ENCODE results near the gene SCN2A. TPM values are rescaled to one million over a fixed set of nuclear protein-coding genes. Genes with fewer than 3 reads are reported as not detected.
"Not testable (repeated sequence)": the region's sequence is repeated elsewhere in the genome, so short reads cannot be mapped to it uniquely, and the experiment has no call there.

The SCN2A gene
- total RNA-seq, 1 donor from 2014 or later, result 0.56 TPM

DNA sequence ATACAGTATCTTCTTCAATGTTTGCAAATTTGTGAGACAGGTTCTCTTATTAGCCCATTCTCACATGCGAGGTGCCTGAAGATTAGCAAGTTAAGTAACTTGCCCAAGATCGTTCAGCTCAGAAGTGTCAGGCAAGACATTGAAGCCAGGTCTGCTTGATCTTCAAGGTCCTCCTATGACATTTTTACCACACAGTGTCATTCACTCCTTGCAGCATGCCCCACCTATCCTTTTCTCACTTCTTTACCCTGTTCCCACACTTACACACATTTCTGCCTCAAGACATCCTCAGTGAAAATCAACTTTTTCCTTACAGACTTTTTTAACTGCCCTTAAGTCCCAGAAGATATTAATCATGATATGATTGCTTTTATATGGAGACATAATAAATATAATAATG lies 73.8 kb downstream of the SCN2A start:
- DNase-seq (ENCODE audit: low read depth), result no peak

DNA sequence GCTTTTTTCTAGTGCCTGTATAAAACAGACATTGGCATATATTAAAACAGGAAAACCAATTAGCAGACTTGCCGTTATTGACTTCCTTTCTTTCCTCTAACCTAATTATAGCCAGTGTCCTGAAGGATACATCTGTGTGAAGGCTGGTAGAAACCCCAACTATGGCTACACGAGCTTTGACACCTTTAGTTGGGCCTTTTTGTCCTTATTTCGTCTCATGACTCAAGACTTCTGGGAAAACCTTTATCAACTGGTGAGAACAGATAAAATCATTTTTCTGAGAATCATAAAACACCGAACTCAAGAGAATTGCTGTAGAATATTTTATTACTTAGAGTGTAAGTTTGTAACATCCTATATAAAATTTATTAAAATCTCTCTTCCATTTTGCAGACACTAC lies 74.3 kb downstream of the SCN2A start:
- DNase-seq (ENCODE audit: low read depth), result no peak

DNA sequence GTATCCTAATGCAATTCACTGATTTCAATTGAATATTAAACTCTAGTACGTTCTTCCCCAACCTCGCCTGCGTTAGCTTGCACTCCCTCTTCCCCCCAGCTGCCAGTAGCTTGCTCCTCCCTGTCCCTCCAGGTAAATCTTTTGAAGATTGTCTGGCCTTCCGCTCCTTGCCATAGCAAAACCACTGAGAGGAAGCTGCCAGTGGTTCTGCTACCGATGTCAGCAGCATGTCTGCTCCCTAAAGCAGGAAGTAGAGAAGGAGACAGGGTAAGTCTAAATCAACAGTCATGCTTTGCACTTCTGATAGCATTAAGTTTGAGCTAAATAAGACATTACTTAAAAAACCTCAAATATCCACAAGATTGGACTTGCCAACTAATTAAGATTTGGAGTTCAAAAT lies 89.1 kb downstream of the SCN2A start:
- DNase-seq (ENCODE audit: low read depth), result no peak

DNA sequence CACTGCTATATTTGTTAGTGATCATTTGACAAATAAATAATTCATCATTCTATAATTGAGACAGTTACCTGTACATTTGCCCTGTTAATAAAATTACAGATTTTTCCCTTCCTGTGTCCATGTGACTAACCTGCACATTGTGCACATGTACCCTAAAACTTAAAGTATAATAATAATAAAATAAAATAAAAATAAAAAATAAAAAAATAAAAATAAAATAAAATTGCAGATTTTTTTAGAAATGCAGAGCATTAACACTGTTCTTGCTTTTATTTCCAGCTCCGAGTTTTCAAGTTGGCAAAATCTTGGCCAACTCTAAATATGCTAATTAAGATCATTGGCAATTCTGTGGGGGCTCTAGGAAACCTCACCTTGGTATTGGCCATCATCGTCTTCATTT lies 105.1 kb downstream of the SCN2A start:
- DNase-seq (ENCODE audit: low read depth), result not testable (repeated sequence)

DNA sequence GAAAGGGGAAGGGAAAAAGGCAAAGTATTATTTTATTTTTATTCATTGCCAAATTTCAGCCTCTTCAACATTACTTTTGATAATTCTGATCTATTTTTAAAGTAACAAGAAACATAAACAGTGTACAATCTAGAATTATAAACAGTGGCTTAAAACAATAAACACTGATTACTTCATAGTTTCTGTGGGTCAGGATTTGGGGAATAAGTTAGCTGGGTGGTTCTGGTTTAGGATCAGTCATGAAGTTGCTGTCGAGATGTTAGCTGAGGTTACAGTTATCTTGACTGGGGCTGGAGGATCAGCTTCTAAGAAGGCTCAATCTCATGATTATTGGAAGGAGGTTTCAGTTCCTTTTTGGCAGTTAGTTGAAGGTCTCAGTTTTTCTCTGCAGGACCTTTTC lies 109.2 kb downstream of the SCN2A start:
- no peak for DNase-seq (ENCODE audit: low read depth)

DNA sequence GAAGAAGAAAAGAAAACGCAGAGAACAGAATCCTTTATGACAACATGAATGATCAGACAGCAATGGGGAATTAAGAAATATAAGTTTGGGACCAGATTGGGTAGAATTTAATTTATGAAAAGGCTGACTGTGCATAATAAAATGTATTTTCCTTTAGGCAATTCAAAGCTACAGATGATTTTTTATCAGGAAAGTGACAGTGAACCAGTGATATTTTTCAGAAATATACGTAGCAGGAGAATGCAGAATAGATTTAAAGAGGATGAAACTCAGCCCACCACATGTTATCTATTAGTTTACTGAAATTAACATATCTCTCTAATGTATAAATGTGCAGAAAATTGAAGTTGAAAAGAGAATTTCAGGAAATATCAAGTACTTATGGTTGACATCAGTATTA lies 110.0 kb downstream of the SCN2A start:
- no peak for DNase-seq (ENCODE audit: low read depth)

DNA sequence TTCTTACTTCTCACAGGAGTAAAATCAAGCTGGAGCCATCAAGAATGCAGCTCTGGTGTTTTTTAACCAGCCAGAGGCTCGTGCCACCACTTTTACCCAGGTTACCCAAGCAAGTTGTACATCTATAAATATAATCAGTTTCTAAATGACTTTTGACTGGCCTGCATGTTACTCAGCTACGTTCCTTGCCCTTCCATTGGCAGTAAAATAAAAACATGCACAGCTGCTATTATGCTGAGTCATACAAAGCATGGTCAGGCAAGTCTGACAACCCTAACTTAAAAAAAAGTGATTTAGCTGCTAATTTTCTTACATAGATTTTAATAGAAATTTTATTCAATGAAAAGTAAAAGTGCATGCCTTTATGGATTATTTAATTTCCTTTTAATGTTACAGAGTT lies 118.5 kb downstream of the SCN2A start:
- DNase-seq (ENCODE audit: low read depth), result peak; percentile 77

DNA sequence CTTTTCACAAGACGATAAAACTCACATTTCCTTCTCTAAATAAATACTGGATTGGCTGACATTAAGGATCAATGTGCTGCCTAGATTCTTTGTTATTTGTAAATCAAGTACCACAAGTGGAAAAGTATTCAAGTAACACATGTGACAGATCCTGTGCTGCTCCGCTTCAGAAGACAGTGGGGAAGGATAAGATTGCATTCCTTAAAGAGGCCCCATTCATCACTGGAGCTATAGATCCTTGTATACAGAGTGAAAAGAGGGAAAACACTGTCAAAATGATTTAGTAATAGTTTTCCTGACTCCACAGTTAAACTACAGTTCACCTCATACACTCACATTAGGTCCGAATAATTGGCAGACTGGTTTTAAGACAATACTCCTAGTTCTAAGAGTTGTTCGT lies 122.3 kb downstream of the SCN2A start:
- no peak for DNase-seq (ENCODE audit: low read depth)

DNA sequence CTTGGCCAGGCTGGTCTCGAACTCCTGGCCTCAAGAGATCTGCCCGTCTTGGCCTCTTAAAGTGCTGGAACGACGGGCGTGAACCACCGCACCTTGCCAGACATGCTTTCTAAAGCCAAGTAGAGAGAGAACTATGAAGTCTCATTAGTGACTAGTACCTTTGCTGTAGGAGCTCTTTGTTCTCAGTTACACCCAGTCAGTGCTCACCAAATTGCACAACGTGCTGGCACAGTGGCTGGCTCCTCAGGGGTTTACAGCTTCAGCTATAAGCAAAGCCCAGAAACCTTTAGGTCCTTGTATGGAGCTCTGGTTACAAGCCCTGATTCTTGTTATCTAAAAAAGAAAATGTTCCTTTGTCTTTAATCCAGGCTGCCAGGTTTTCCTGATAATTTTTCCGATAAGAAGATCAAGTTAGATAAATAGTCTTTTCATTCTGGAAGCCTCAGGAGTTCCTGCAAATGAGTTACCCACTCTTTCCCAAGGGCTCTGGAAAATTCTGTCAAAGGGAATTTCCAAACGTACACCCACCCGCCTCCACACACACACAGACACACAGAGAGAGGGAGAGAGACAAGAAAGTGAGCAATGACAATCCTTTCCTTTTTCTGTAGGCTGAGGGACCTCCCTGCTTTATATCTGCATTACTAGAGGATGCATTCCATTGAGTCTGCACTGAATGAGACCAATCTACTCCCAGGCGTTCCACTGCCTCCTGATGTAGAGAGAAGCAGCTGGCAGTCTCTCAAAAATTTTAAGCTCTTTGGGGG lies 130.1 kb downstream of the SCN2A start:
- DNase-seq (ENCODE audit: low read depth), result no peak

DNA sequence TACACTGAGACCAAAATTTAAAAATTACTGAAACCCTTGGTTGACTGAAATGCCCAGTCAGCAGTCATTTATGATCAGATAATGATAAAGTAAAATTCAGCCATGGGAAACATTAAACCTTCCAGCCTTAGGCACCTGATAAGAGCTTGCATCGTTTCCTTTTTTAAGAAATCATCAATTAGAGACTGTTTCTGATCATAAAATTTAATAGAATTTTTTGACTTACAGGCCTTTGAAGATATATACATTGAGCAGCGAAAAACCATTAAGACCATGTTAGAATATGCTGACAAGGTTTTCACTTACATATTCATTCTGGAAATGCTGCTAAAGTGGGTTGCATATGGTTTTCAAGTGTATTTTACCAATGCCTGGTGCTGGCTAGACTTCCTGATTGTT lies 130.7 kb downstream of the SCN2A start:
- DNase-seq (ENCODE audit: low read depth), result no peak

DNA sequence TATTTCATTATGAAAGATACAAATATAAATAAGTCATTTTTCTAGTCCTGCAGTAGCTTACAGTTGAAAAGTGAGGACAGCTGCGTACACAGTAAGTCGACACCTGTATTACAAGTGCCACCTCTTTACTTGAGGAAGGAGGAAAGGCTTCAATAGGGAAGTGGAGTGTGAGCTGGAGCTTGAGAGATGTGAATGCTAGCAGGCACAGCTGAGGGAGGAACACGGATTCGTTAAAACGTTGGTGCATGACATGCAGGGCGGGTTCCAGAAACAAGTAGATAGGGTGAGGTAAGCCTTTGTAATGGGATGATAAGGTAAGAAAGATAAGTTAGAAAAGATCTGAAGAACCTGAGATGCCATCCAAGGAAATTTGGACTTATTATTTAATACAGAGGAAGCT lies 132.1 kb downstream of the SCN2A start:
- peak; percentile 29 for DNase-seq (ENCODE audit: low read depth)

DNA sequence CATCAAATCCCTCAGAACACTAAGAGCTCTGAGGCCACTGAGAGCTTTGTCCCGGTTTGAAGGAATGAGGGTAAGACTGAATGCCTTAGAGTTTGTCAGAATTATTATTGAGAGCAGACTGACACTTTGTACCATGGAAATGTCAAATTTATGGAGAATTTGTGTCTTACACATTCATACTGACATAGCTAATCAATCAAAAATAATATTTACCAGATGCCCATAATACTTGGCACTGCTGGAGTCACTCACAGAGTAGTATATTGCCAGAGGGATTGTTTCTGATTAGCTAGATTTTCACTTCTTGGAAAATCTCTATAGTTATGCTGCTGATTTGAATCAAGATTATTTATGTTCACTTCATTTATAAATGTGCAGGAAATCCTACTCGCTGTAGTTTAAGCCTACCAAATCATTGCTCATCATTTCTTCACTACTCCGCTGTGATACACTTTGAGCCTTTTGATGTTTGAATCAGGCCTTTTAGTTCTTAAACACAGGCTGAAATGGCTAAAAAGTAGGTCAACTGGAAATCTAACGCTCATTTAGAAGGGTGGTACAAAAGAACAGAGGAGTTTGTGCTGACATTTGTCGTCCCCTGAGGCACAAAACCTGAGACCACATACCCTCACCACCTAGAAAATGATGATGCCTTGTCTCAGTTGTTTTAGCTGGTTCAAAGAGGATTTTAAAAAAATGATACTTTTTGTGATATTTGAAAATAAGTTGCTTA lies 134.2 kb downstream of the SCN2A start:
- no peak for DNase-seq (ENCODE audit: low read depth)

DNA sequence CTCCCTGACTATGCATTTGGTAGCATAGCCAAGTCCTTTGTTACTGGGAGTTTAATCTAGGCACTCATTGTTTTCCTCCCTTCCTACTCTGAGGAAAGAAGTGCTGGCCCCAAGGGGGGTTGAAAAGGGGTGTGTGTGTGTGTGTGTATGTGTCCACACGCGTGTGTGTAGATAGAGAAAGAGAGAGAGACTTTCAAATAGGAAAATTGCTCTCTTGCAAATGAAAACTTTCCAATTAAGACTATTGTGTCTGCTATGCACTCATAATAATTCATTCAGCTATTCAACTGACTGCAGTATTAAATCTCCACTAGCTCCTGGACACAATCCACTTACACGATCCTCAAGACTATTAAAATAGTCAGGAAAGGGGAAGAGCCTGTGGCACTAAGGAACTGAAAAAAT lies 137.4 kb downstream of the SCN2A start:
- no peak for DNase-seq (ENCODE audit: low read depth)

DNA sequence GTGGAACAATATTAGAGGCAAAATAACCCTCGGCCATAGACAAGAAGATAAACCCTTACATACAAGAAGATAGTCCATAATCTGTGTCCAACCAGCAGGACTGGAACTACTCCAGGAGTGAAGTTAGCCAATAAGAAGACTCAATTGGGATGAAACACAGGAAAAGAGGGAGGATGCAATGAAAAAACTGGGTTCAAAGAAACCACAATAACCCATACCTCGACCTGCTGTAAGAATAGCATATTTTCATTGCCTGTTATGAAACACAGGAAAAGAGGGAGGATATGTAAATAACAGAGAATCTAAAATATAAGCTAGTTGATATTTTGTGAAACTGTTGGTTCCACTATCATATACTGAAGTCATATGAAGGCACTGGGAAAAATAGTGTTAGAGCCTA lies 143.1 kb downstream of the SCN2A start:
- DNase-seq (ENCODE audit: low read depth), result no peak

DNA sequence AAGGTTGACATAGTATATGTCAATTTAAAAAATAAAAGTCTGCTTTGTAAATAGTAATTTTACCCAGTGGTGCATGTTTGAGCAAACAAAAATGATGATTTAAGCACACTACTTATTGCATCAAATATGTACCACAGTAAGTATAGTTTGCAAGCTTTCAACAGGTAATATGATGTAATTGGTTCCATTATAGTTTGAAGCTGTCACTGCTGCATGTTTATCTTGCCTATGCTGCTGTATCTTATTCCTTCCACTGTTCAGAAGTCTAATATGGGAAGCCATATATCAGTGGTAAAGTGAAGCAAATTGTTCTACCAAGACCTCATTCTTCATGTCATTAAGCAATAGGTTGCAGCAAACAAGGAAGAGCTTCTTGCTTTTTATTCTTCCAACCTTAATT lies 151.7 kb downstream of the SCN2A start:
- no peak for DNase-seq (ENCODE audit: low read depth)

DNA sequence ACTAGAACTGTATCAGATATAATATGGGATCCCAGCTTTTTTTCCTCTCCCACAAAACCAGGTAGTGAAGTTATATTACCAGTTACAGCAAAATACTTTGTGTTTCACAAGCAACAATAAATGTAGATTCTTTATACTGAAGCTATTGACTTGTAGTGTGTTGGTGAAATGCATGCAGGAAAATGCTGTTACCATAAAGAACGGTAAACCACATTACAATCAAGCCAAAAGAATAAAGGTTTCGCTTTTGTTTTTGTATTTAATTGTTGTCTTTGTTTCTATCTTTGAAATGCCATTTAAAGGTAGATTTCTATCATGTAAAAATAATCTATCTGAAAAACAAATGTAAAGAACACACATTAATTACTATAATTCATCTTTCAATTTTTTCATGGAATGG lies 152.6 kb downstream of the SCN2A start:
- DNase-seq (ENCODE audit: low read depth), result no peak

DNA sequence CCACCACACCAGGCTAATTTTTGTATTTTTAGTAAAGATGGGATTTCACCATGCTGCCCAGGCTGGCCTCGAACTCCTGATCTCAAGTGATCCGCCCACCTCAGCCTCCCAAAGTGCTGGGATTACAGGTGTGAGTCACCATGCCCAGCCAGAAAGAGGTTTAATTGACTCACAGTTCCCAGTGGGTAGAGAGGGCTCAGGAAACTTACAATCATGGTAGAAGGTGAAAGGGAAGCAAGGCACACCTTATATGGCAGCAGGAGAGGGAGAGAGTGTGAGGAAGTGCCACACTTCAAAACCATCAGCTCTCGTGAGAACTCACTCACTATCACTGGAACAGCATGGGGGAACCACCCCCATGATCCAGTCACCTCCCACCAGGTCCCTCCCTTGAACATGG lies 159.4 kb downstream of the SCN2A start:
- not testable (repeated sequence) for DNase-seq (ENCODE audit: low read depth)

DNA sequence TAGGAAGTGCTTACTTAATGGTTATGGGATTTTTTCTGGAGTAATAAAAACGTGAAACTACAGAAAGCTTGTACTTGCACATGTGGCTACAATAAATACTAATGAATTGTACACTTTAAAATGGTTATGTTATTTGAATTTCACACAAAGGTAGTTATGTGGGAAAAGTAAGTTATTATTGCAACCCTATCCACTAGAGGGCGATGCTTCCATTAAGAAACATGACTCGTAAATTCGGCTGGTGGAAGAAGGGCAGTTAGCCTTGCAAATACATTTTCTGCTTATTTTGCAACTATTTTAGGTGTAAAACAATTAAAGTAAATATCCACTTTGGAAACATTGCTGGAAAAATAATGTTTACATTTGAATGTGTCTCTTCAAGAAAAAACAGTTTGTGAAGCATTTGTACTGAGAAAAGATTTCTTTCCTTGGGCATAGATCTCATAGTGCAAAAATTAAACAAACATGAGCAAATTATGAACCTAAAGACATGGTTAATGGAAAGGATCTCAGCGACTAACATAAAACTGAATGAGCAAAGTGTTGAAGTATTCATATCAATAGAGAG lies 162.2 kb downstream of the SCN2A start:
- DNase-seq (ENCODE audit: low read depth), result peak; percentile 75

DNA sequence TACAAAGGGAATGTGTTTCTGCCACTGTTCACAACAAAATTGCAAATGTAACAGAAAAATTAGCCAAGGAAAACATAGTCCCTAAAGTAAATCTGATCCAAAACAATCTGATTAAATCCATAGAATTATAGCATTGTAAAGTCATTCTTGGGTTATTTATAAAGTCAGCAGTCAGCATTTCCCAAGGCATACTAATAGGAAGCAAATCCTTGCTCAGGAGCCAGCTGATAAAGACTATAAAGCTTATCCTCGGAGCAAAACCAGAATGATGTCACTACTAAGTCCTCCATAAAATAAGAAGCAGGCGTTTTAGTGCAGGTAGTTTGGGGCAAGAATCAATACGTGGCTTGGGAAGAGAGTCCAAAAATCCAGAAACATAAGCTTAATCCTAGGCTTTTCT lies 162.9 kb downstream of the SCN2A start:
- no peak for DNase-seq (ENCODE audit: low read depth)

DNA sequence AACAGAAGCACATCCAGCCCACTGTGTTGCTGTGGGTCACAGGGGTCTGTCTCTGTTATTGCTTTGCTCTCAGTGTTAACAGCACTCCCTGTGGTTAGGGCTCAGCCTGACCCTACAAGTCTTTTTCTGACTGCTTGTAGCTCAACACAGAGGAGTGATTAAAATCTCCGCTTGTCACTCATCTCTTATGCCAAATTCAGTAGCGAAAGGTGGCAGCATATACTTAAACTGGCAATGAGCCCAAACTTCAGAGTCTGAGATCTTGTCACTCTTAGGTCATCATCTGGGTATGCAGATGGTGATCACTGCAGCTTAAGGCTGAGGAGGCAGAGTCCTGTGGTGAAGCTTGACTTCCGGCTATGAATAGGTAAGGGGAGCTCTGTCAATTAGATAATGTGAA lies 167.0 kb downstream of the SCN2A start:
- DNase-seq (ENCODE audit: low read depth), result no peak

DNA sequence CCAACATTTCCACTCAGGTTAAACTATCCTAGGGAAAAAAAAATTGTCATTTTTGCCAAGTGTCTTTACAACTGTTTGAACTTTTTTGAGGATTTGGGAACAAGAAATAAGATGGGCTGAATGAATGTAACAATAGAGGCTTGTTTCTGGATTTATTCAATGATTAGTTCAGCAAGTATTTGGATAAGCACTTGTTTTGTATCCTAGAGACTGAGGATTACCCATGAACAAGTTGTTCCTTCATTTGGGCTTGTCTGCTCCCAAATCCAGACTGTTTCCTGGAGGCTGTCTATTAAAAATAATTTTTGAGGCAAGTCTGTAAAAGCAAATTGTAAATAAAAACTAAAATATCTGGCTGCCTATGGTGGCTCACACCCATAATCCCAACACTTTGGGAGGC lies 168.3 kb downstream of the SCN2A start:
- DNase-seq (ENCODE audit: low read depth), result no peak

DNA sequence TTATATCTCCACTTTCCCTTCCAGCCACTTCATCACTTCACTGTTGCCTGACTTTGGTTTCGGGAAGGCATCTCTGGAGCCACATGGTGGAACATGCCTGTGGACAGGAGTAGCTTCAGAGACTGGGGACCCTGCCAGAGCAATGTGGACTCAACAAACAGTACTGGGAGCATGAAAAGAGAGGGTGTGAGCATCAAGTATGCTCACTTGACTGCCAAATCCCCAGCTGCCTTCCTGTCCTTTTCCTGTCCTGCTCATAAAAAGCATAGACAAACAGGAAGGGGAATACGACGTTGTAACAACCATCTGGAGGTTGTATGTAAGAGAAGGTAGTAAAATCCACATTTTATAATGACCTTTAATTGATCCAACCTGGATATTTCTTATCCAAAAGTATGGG lies 169.0 kb downstream of the SCN2A start:
- no peak for DNase-seq (ENCODE audit: low read depth)

DNA sequence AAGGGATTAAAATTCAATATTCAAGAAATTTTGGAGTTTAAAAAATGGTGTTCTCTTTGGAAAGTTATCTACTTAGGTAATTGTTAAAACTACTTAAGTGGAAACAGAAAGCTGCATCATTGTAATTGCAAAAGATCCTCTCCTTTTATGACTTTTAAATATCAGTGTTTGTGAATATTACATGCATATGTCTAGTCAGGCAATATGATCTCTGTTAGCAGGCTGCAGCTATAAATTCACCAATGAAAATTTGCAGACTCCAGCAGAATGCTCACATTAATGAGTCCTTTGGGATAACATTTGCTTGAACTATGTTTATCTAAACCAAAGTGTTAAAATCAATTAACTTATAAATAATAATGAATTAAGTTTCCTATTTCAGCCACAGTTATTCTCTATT lies 171.1 kb downstream of the SCN2A start:
- no peak for DNase-seq (ENCODE audit: low read depth)

Measured in myocyte (in vitro differentiated cells).